GM23338 (cell line): Measurements from ENCODE around the gene ZHX3. TPM values are rescaled to one million over a fixed set of nuclear protein-coding genes. Genes with fewer than 3 reads are reported as not detected.

Experiments used
- ATAC-seq: fragments of 200-7000 bp; cut with Tn5 transposase; 3 replicates; pipeline ENCODE4 v1.9.1; 2020
- DNase-seq: peaks from one replicate; pipeline ENCODE4 v3.0.0-alpha.2; 2015; ENCODE audit warnings: low spot score
- H2AFZ ChIP-seq: fragments of 200-600 bp; sonication (generic); 2 replicates; pipeline ENCODE4 v1.8.0; 2016; ENCODE audit warnings: antibody characterized with exemption, mild to moderate bottlenecking, moderate library complexity
- H3F3A ChIP-seq: fragments of 200-600 bp; sonication (generic); replicated peaks from 2 replicates; pipeline ENCODE4 v1.8.0; 2017; ENCODE audit warnings: antibody characterized with exemption, mixed run types, low read depth
- H3K27ac ChIP-seq: fragments of 200-600 bp; sonication (generic); 2 replicates; pipeline ENCODE4 v1.6.1; 2016; ENCODE audit warnings: low read depth
- H3K27me3 ChIP-seq: fragments of 200-600 bp; sonication (generic); 2 replicates; pipeline ENCODE4 v1.8.0; 2016; ENCODE audit warnings: mild to moderate bottlenecking, mixed run types, moderate library complexity; ENCODE audit not compliant: insufficient read depth
- H3K36me3 ChIP-seq: fragments of 200-600 bp; sonication (generic); 2 replicates; pipeline ENCODE4 v1.8.0; 2016; ENCODE audit warnings: mild to moderate bottlenecking; ENCODE audit not compliant: insufficient read depth
- H3K4me1 ChIP-seq: fragments of 200-600 bp; sonication (generic); 2 replicates; pipeline ENCODE4 v1.8.0; 2016; ENCODE audit warnings: mild to moderate bottlenecking, moderate library complexity; ENCODE audit not compliant: insufficient read depth
- H3K4me2 ChIP-seq: fragments of 200-600 bp; sonication (generic); 2 replicates; pipeline ENCODE4 v1.7.1; 2017; ENCODE audit warnings: mixed run types
- H3K4me3 ChIP-seq: fragments of 200-600 bp; sonication (generic); 2 replicates; pipeline ENCODE4 v1.6.1; 2016; ENCODE audit warnings: mixed run types
- H3K79me2 ChIP-seq: fragments of 200-600 bp; sonication (generic); replicated peaks from 2 replicates; pipeline ENCODE4 v1.8.0; 2017; ENCODE audit warnings: mild to moderate bottlenecking; ENCODE audit not compliant: insufficient read depth
- H3K9me2 ChIP-seq: fragments of 200-600 bp; sonication (generic); 2 replicates; pipeline ENCODE4 v1.8.0; 2017; ENCODE audit not compliant: insufficient read depth
- H4K20me1 ChIP-seq: fragments of 200-600 bp; sonication (generic); replicated peaks from 2 replicates; pipeline ENCODE4 v1.8.0; 2017; ENCODE audit warnings: mild to moderate bottlenecking; ENCODE audit not compliant: insufficient read depth
- H3K27ac Mint-ChIP-seq: 2 replicates; pipeline ENCODE4 v1.8.0; 2020; ENCODE audit warnings: inconsistent platforms, mild to moderate bottlenecking, moderate library complexity, mixed read lengths
- H3K27me3 Mint-ChIP-seq: 3 replicates; pipeline ENCODE4 v1.8.0; 2022; ENCODE audit warnings: low read depth, mild to moderate bottlenecking, moderate library complexity, mixed read lengths, inconsistent platforms; ENCODE audit not compliant: insufficient read depth, poor library complexity
- H3K36me3 Mint-ChIP-seq: 3 replicates; pipeline ENCODE4 v1.8.0; 2021; ENCODE audit warnings: low read depth, mild to moderate bottlenecking, inconsistent platforms, moderate library complexity, mixed read lengths
- H3K4me1 Mint-ChIP-seq: 3 replicates; pipeline ENCODE4 v1.8.0; 2020; ENCODE audit warnings: mild to moderate bottlenecking, inconsistent platforms, mixed read lengths
- H3K4me3 Mint-ChIP-seq: 3 replicates; pipeline ENCODE4 v1.8.0; 2021; ENCODE audit warnings: moderate library complexity, mild to moderate bottlenecking, inconsistent platforms, mixed read lengths
- H3K9me3 Mint-ChIP-seq: 3 replicates; pipeline ENCODE4 v1.8.0; 2020; ENCODE audit warnings: moderate library complexity, mild to moderate bottlenecking, inconsistent platforms, mixed read lengths
- CREB1 ChIP-seq: fragments of 250-450 bp; sonication (Bioruptor Pico); IDR thresholded peaks from 2 replicates; pipeline ENCODE4 v1.5.0; 2020; ENCODE audit warnings: low read depth, mild to moderate bottlenecking, moderate library complexity
- CTCF ChIP-seq, 2 experiments: fragments of 200-600 bp in 1 of 2; sonication (generic) in 1 of 2; conservative IDR thresholded peaks; 2 replicates each; pipeline versions ENCODE4 v1.5.1 to v1.6.1; 2016 to 2017; ENCODE audit warnings: antibody characterized with exemption in 2 of 2, low read depth in 2 of 2, mild to moderate bottlenecking in 2 of 2, moderate library complexity in 1 of 2
- ETS1 ChIP-seq: IDR thresholded peaks from 2 replicates; pipeline ENCODE4 v1.6.1; 2016; ENCODE audit warnings: antibody characterized with exemption
- EZH2phosphoT487 ChIP-seq: fragments of 200-600 bp; sonication (generic); IDR thresholded peaks from one replicate; pipeline ENCODE4 v1.8.1; 2018; ENCODE audit warnings: antibody characterized with exemption; ENCODE audit not compliant: unreplicated experiment
- JUNB ChIP-seq: IDR thresholded peaks from one replicate; pipeline ENCODE4 v1.6.1; 2016; ENCODE audit warnings: antibody characterized with exemption; ENCODE audit not compliant: unreplicated experiment
- REST ChIP-seq: IDR thresholded peaks from one replicate; pipeline ENCODE4 v1.6.1; 2018; ENCODE audit warnings: antibody characterized with exemption; ENCODE audit not compliant: unreplicated experiment
- ZNF114 ChIP-seq: fragments of 250-450 bp; sonication (Bioruptor Pico); IDR thresholded peaks from 2 replicates; pipeline ENCODE4 v1.5.0; 2020; ENCODE audit warnings: mild to moderate bottlenecking, moderate library complexity
- ZNF331 ChIP-seq: fragments of 250-450 bp; sonication (Bioruptor Pico); IDR thresholded peaks from 2 replicates; pipeline ENCODE4 v1.5.0; 2020; ENCODE audit warnings: low read depth, mild to moderate bottlenecking, moderate library complexity
- ZNF462 ChIP-seq: fragments of 250-450 bp; sonication (Bioruptor Pico); IDR thresholded peaks from 2 replicates; pipeline ENCODE4 v1.5.0; 2020; ENCODE audit warnings: mild to moderate bottlenecking, moderate library complexity
- polyA plus RNA-seq: library from polyadenylated mRNA; unstranded; fragments of >200 nt; fragmentation: Nextera tagmentation; extraction: Ambion mirVana; gene quantifications from 2 replicates; pipeline ENCODE4 v1.2.1, GENCODE V29; 2016
- total RNA-seq: library from RNA; depleted of rRNA; stranded (reverse); fragments of >200 nt; shearing (Covaris generic); gene quantifications from 2 replicates; pipeline ENCODE4 v1.2.3, GENCODE V29; 2014

ZHX3 gene
- total and polyA plus RNA-seq, 2 experiments from 2014 or later, result 1.7 to 2.8 TPM

GRCh38 chr20:41175201-41175651, 142.3 kb downstream of the ZHX3 start:
- H3K27me3 Mint-ChIP-seq, result peaks cover 18% of the 10 kb centered on the region
- H3K36me3 ChIP-seq, result peaks cover 29% of the 10 kb centered on the region
- no peaks in the 10 kb centered on the region; the same call in 2 of the 3 replicates for H3K9me3 Mint-ChIP-seq
- peaks cover 16% of the 10 kb centered on the region; the same call in 2 of the 3 replicates for H3K4me1 Mint-ChIP-seq
- no peak for DNase-seq
- peaks cover 74% of the 10 kb centered on the region for H3K36me3 Mint-ChIP-seq
- no peak for ATAC-seq
- H3K4me3 ChIP-seq, result no peak overlapping the region
- no peak overlapping the region for H3K4me3 Mint-ChIP-seq
- no peaks in the 10 kb centered on the region for H3K9me2 ChIP-seq
- TF ChIP-seq JUNB, result no peak
- H3K4me2 ChIP-seq, result no peak overlapping the region
- peaks cover 5% of the 10 kb centered on the region; the same call in 1 of the 2 replicates for H3K4me1 ChIP-seq
- no peak overlapping the region for H3K27ac ChIP-seq
- H3F3A ChIP-seq, result peaks cover 6% of the 10 kb centered on the region; the same call in 1 of the 2 replicates
- H4K20me1 ChIP-seq, result peaks cover 8% of the 10 kb centered on the region
- H3K27me3 ChIP-seq, result no peaks in the 10 kb centered on the region
- H2AFZ ChIP-seq, result no peak overlapping the region
- no peak overlapping the region for H3K27ac Mint-ChIP-seq
- no peaks in the 10 kb centered on the region for H3K79me2 ChIP-seq

GRCh38 chr20:41174782-41175181, 142.7 kb downstream of the ZHX3 start:
- Histone ChIP-seq H3K79me2 (no peaks in the 10 kb centered on the region), H3F3A (peaks cover 6% of the 10 kb centered on the region; the same call in 1 of the 2 replicates), H3K4me1 (peaks cover 5% of the 10 kb centered on the region; the same call in 1 of the 2 replicates), H2AFZ (no peak overlapping the region), H3K9me2 (no peaks in the 10 kb centered on the region), H3K27me3 (no peaks in the 10 kb centered on the region), H4K20me1 (peaks cover 8% of the 10 kb centered on the region), H3K27ac (no peak overlapping the region), H3K4me2 (no peak overlapping the region), H3K4me3 (no peak overlapping the region), H3K36me3 (peaks cover 31% of the 10 kb centered on the region)
- H3K4me1 Mint-ChIP-seq, result peaks cover 16% of the 10 kb centered on the region; the same call in 2 of the 3 replicates
- peaks cover 78% of the 10 kb centered on the region for H3K36me3 Mint-ChIP-seq
- DNase-seq (no peak), ATAC-seq (no peak)
- no peaks in the 10 kb centered on the region; the same call in 2 of the 3 replicates for H3K9me3 Mint-ChIP-seq
- H3K4me3 Mint-ChIP-seq, result no peak overlapping the region
- no peak overlapping the region for H3K27ac Mint-ChIP-seq
- H3K27me3 Mint-ChIP-seq, result peaks cover 15% of the 10 kb centered on the region
- TF ChIP-seq ZNF331 (CRISPR knock-in tag) (no peak), REST (no peak), ZNF462 (no peak), EZH2phosphoT487 (no peak), CREB1 (CRISPR knock-in tag) (no peak), ZNF114 (CRISPR knock-in tag) (no peak), ETS1 (no peak), CTCF (conservative IDR thresholded peaks at IDR 0.05; ENCODE audit: low read depth in 2 of 2) (no peak)
